Progenitor cell of endocrine pancreas (in vitro differentiated cells): ENCODE results near the gene HPCAL4. TPM values are rescaled to one million over a fixed set of nuclear protein-coding genes. Genes with fewer than 3 reads are reported as not detected.

Source experiments
- DNase-seq: peaks from one replicate; pipeline ENCODE4 v3.0.0; 2021; ENCODE audit warnings: low spot score; ENCODE audit not compliant: unreplicated experiment
- H3K27ac Mint-ChIP-seq: 2 replicates; pipeline ENCODE4 v1.8.0; 2021; ENCODE audit warnings: mild to moderate bottlenecking, moderate library complexity, mixed read lengths
- H3K27me3 Mint-ChIP-seq: 2 replicates; pipeline ENCODE4 v1.8.0; 2021; ENCODE audit warnings: mixed read lengths
- H3K36me3 Mint-ChIP-seq: 2 replicates; pipeline ENCODE4 v1.8.0; 2022; ENCODE audit warnings: mixed read lengths; ENCODE audit not compliant: insufficient read depth
- H3K4me1 Mint-ChIP-seq: 2 replicates; pipeline ENCODE4 v1.8.0; 2021; ENCODE audit warnings: low read depth, mixed read lengths
- H3K4me3 Mint-ChIP-seq: 2 replicates; pipeline ENCODE4 v1.8.0; 2021; ENCODE audit warnings: low read depth, mild to moderate bottlenecking, moderate library complexity, mixed read lengths
- H3K9me3 Mint-ChIP-seq: 2 replicates; pipeline ENCODE4 v1.8.0; 2021; ENCODE audit warnings: low read depth, mixed read lengths
- total RNA-seq: library from RNA; stranded (reverse); gene quantifications from 2 replicates; pipeline ENCODE4 v1.2.1, GENCODE V29; 2021
- TF ChIP-seq, protein P1 (sequence below): fragments of 200-600 bp; sonication (generic); IDR thresholded peaks from one replicate; pipeline ENCODE4 v1.5.0; 2021; ENCODE audit warnings: antibody characterized with exemption, mild to moderate bottlenecking; ENCODE audit not compliant: unreplicated experiment

Gene HPCAL4
- total RNA-seq, 1 donor from 2014 or later = not detected

DNA sequence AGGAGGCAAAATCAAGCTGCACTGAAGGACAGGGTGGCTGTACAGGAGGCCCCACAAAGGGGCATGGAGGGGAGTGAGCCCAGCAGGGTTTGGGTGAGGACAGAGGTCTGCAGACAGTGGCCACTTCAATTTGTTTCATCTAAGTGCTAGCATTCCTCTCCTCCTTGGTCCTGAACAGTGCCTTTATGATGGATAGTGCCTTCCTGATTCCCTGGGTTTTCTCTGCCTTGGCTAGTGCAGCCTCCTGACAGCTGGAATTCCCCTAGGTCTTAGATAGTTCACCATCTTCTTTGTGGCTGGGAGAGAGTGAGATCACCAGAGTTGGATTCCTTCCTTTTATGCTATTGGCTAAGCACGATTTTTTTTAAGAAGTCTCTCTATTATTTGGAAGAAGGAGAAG is 3.8 kb upstream of the HPCAL4 start:
- DNase-seq = no peak
- Mint-ChIP-seq H3K36me3 (no peaks in the 10 kb centered on the region), H3K27me3 (peaks cover 80% of the 10 kb centered on the region), H3K27ac (no peak overlapping the region), H3K9me3 (no peaks in the 10 kb centered on the region), H3K4me1 (peaks cover 3% of the 10 kb centered on the region), H3K4me3 (no peak overlapping the region)
- TF ChIP-seq, protein P1, sequence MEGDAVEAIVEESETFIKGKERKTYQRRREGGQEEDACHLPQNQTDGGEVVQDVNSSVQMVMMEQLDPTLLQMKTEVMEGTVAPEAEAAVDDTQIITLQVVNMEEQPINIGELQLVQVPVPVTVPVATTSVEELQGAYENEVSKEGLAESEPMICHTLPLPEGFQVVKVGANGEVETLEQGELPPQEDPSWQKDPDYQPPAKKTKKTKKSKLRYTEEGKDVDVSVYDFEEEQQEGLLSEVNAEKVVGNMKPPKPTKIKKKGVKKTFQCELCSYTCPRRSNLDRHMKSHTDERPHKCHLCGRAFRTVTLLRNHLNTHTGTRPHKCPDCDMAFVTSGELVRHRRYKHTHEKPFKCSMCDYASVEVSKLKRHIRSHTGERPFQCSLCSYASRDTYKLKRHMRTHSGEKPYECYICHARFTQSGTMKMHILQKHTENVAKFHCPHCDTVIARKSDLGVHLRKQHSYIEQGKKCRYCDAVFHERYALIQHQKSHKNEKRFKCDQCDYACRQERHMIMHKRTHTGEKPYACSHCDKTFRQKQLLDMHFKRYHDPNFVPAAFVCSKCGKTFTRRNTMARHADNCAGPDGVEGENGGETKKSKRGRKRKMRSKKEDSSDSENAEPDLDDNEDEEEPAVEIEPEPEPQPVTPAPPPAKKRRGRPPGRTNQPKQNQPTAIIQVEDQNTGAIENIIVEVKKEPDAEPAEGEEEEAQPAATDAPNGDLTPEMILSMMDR = no peak

- no peak for DNase-seq
- Mint-ChIP-seq H3K9me3 (no peaks in the 10 kb centered on the region), H3K4me3 (no peak overlapping the region), H3K27me3 (peaks cover 84% of the 10 kb centered on the region), H3K27ac (no peak overlapping the region), H3K4me1 (peaks cover 3% of the 10 kb centered on the region), H3K36me3 (no peaks in the 10 kb centered on the region)
- TF ChIP-seq, protein P1 = no peak
These were observed 2.8 kb upstream of the HPCAL4 start for GRCh38 chr1:39694026-39694425.

GRCh38 chr1:39692152-39693074 is 1.2 kb upstream of the HPCAL4 start:
- Mint-ChIP-seq H3K36me3 (no peaks in the 10 kb centered on the region), H3K27me3 (peaks cover 86% of the 10 kb centered on the region), H3K4me3 (no peak overlapping the region), H3K4me1 (peaks cover 3% of the 10 kb centered on the region), H3K9me3 (no peaks in the 10 kb centered on the region), H3K27ac (no peak overlapping the region)
- no peak for DNase-seq
- TF ChIP-seq, protein P1 = no peak

- no peak overlapping the region for H3K4me3 Mint-ChIP-seq
- TF ChIP-seq, protein P1 = no peak
- H3K36me3 Mint-ChIP-seq = no peaks in the 10 kb centered on the region
- H3K4me1 Mint-ChIP-seq = peaks cover 3% of the 10 kb centered on the region
- peaks cover 87% of the 10 kb centered on the region for H3K27me3 Mint-ChIP-seq
- DNase-seq = no peak
- no peak overlapping the region for H3K27ac Mint-ChIP-seq
- no peaks in the 10 kb centered on the region for H3K9me3 Mint-ChIP-seq
These were observed 345 bp downstream of the HPCAL4 start for GRCh38 chr1:39690794-39691382.

GRCh38 chr1:39690225-39690624 is 1.0 kb downstream of the HPCAL4 start:
- no peak for DNase-seq
- Mint-ChIP-seq H3K4me1 (peaks cover 3% of the 10 kb centered on the region), H3K27ac (no peak overlapping the region), H3K4me3 (peak overlapping the region; percentile 42), H3K27me3 (peaks cover 86% of the 10 kb centered on the region), H3K36me3 (no peaks in the 10 kb centered on the region), H3K9me3 (no peaks in the 10 kb centered on the region)
- TF ChIP-seq, protein P1 = no peak
